Muscle layer of colon (tissue), 2 donors: ENCODE data around the gene AEBP2.
"Not testable (repeated sequence)": the region's sequence is repeated elsewhere in the genome, so short reads cannot be mapped to it uniquely, and the experiment has no call there.

Source experiments
- H3K27ac ChIP-seq: one replicate; pipeline ENCODE4 v1.7.0; 2013; ENCODE audit warnings: low read depth, mild to moderate bottlenecking, low read length, moderate library complexity
- H3K27me3 ChIP-seq, 2 donors: one replicate each; pipeline ENCODE4 v1.7.0; 2013; ENCODE audit warnings: low read length in 2 of 2, mild to moderate bottlenecking in 2 of 2; ENCODE audit not compliant: insufficient read depth in 2 of 2, control insufficient read depth in 1 of 2
- H3K36me3 ChIP-seq: one replicate; pipeline ENCODE4 v1.7.0; 2013; ENCODE audit warnings: mild to moderate bottlenecking, low read length; ENCODE audit not compliant: insufficient read depth
- H3K4me1 ChIP-seq: one replicate; pipeline ENCODE4 v1.7.0; 2013; ENCODE audit warnings: mild to moderate bottlenecking, low read length; ENCODE audit not compliant: insufficient read depth
- H3K4me3 ChIP-seq, 2 donors: one replicate each; pipeline ENCODE4 v1.7.0; 2013; ENCODE audit warnings: low read length in 2 of 2, low read depth in 1 of 2, mild to moderate bottlenecking in 1 of 2, moderate library complexity in 1 of 2
- H3K9ac ChIP-seq: one replicate; pipeline ENCODE4 v1.7.0; 2013; ENCODE audit warnings: low read length
- H3K9me3 ChIP-seq: one replicate; pipeline ENCODE4 v1.7.0; 2013; ENCODE audit warnings: mild to moderate bottlenecking, low read length
- donor health status: abdominal sarcoma.
- donor health status: Adenocarcinoma of cecum.

The AEBP2 gene

DNA sequence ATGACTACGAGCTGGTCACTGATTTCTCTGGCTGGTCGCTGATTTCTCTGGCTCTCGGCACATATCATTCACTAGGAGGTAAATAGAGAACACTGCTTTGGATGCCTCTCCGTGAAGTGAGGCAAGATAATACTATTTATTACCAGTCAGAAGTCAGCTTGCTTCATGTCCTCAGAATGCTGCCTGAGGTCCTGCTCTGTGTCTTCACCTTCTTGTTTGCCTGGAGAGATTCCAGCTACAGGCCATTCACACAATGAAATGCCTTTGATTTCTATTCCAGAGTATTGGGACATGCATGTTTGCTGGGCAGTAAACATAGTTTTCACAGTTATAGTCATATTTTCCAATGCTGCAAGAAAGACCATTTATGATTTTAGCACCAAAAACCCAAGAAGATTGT lies 106.7 kb downstream of the AEBP2 start:
- peak overlapping the region in 1 of 2 donors; percentile 28 for H3K4me3 ChIP-seq
- H3K27me3 ChIP-seq: no peaks in the 10 kb centered on the region
- no peaks in the 10 kb centered on the region for H3K36me3 ChIP-seq
- H3K27ac ChIP-seq: no peak overlapping the region
- H3K9me3 ChIP-seq: no peaks in the 10 kb centered on the region
- H3K9ac ChIP-seq: no peak overlapping the region
- H3K4me1 ChIP-seq: peaks cover 15% of the 10 kb centered on the region

DNA sequence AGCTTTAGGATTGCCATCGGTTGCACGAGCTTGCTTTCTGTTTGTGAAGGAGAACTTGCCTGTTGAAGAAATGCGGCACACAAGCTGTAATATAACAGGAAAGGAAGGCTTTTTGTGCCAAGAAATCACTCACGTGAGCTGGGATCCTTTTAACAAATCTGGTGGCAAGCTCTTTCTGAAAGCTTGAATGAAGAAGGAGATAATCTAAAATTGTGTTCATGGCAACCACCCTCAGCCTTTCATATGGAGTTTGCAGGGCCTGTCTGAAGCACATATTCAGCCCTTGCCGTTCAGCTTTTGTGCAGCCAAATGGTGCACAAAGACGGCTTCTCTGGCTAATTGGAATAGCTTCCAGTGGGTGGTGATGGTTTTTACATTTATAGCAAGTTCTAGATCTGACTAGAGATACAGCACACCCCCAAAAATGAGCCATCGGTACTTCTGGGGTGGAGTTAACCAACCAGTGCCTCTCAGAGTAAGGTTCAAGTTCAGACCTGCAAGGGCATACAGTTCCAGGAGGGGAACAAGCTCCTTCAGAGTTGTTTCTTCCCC lies 107.4 kb downstream of the AEBP2 start:
- Histone ChIP-seq H3K27me3 (no peaks in the 10 kb centered on the region), H3K27ac (peak overlapping the region; percentile 64), H3K9me3 (no peaks in the 10 kb centered on the region), H3K4me1 (peaks cover 15% of the 10 kb centered on the region), H3K4me3 (peak overlapping the region in 1 of 2 donors; percentile 28), H3K9ac (no peak overlapping the region), H3K36me3 (no peaks in the 10 kb centered on the region)

DNA sequence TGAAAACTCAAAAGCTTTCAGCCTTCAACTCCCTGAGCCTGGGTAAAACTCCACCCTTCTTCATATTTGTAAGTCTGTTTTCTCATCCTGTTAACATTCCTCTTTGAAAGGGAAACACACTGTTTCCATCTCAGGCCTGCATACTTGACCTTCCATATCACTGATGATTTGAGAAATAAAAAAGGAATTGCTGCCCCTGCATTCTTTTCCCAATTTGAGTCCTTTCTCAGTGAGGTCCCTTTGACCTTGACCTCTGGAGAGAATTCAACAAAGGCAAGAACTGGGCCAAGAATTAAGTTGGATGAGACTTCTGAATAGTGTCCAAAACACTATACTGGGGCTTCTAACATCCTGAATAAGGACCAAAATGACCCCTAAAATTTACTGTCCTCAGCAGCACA lies 108.0 kb downstream of the AEBP2 start:
- no peaks in the 10 kb centered on the region for H3K9me3 ChIP-seq
- no peak overlapping the region for H3K27ac ChIP-seq
- H3K9ac ChIP-seq: no peak overlapping the region
- H3K4me1 ChIP-seq: peaks cover 15% of the 10 kb centered on the region
- no peaks in the 10 kb centered on the region for H3K27me3 ChIP-seq
- no peaks in the 10 kb centered on the region for H3K36me3 ChIP-seq
- H3K4me3 ChIP-seq: no peak overlapping the region

DNA sequence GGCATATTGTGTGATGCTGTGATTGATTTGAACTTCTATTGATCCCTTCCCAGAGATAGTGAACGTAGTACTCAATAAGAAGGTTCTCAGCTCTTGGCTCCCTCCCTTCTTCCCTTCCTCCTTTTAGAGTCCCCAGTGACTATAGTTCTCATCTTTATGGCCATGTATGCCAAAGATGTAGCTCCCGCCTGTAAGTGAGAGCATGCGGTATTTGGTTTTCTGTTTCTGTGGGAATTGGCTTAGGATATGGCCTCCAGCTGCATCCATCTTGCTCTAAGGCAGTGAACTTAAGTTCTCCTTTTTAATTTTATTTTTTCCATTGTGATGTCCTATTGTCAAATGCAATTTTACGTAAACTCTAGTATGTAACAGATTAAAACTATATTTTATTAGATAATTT lies 109.5 kb downstream of the AEBP2 start:
- no peaks in the 10 kb centered on the region for H3K36me3 ChIP-seq
- H3K27me3 ChIP-seq: no peaks in the 10 kb centered on the region
- H3K4me3 ChIP-seq: no peak overlapping the region
- peaks cover 15% of the 10 kb centered on the region for H3K4me1 ChIP-seq
- H3K9me3 ChIP-seq: no peaks in the 10 kb centered on the region
- H3K9ac ChIP-seq: no peak overlapping the region
- no peak overlapping the region for H3K27ac ChIP-seq

DNA sequence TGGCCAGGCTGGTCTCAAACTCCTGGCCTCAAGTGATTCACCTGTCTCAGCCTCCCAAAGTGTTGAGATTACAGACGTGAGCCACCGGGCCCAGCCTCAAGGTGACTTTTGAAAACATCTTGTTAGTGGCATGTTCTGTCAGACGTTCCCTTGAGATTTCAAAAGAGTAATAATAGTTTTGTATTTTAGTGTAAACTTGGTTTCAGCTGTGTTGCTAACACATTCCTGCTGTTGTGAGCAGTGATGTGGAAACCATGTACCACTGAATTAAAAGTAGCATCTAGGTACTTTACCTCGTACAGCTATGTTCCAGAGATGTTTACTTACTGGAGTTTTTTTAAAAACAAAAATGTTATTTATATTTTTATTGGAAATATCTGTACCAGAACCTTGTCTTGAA lies 111.3 kb downstream of the AEBP2 start:
- Histone ChIP-seq H3K4me1 (peaks cover 15% of the 10 kb centered on the region), H3K27ac (no peak overlapping the region), H3K36me3 (no peaks in the 10 kb centered on the region), H3K9me3 (no peaks in the 10 kb centered on the region), H3K9ac (no peak overlapping the region), H3K4me3 (no peak overlapping the region), H3K27me3 (no peaks in the 10 kb centered on the region)

DNA sequence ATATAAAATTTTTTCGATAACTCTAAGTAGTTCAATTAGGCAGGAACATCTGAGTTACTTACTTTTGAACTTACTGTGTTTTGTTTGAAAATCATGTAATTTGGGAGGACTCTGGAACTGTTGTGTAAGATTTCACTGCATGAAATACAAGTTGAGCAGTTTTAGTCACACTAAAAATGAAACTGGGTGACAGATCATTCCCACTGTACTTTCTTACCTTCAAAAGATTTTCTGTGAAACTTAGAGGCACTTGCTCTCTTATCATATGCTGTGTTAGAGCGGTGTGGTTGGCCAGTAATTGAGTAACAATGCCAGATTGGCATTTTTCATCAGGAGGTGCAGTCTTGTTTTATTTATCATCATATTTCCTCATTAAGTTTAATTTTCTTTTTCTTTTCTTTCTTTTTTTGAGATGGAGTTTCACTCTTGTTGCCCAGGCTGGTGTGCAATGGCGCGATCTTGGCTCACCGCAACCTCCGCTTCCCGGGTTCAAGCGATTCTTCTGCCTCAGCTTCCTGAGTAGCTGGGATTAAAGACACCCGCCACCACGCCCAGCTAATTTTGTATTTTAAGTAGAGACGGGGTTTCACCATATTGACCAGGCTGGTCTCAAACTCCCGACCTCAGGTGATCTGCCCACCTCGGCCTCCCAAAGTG lies 113.3 kb downstream of the AEBP2 start:
- not testable (repeated sequence) for H3K36me3 ChIP-seq, H3K27ac ChIP-seq, H3K9ac ChIP-seq, H3K9me3 ChIP-seq, H3K27me3 ChIP-seq, H3K4me3 ChIP-seq, H3K4me1 ChIP-seq

DNA sequence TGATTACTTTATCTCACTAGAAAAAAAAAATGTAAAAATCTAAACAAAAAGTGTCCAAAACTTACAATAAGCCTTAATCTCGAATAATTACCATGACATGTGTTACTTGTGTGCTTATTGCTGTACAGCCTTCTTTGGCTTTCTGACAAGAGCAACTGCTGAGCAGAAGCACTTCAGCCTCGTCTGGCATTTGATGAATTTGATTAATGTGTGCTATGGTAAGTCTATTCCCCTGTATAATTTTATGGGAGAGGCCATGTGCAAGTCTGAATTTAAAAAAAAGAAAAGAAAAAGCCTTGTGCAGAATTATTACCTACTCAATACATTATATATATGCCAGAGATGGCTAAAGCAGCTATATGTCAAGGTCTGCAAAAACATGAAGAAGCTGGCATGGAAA lies 113.9 kb downstream of the AEBP2 start:
- H3K9me3 ChIP-seq: no peaks in the 10 kb centered on the region
- no peak overlapping the region for H3K9ac ChIP-seq
- no peak overlapping the region for H3K4me3 ChIP-seq
- H3K27ac ChIP-seq: no peak overlapping the region
- H3K36me3 ChIP-seq: no peaks in the 10 kb centered on the region
- H3K27me3 ChIP-seq: no peaks in the 10 kb centered on the region
- H3K4me1 ChIP-seq: no peaks in the 10 kb centered on the region

DNA sequence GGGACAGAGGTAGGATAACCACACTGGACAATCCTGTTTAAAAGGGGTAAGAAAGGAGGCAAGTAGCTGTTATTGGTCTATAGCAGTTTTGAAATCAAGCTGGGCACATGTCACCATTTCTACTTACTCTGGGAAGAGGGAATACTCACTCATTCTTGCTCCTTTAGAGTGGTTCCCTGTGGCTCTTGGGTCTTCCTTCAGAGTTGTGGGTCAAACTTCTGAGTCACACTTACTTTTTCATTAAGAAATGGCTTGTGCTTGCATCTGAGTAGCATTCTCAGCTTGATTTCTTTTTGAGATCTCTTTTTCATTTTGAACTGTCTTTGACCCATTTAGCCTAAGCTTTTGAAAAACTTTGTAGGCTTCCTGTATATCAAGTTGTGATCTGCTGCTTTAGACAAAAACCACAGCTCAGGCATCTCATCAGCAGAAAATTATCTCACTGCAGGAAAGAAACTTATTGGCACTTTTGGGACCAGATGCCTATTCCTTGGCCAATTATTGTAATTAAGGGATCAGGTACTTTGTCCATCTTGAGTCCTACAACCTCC lies 122.2 kb downstream of the AEBP2 start:
- H3K4me1 ChIP-seq: no peaks in the 10 kb centered on the region
- no peaks in the 10 kb centered on the region for H3K36me3 ChIP-seq
- no peak overlapping the region for H3K4me3 ChIP-seq
- no peak overlapping the region for H3K27ac ChIP-seq
- no peaks in the 10 kb centered on the region for H3K27me3 ChIP-seq
- H3K9me3 ChIP-seq: no peaks in the 10 kb centered on the region
- no peak overlapping the region for H3K9ac ChIP-seq
